ENCODE measurements around the gene RPH3AL. TPM values are rescaled to one million over a fixed set of nuclear protein-coding genes. Genes with fewer than 3 reads are reported as not detected.
A peak's percentile ranks its signal among the peaks of the same experiment; 100 is the strongest.

The RPH3AL gene
- total RNA-seq, 2 donors from 2014 or later, result 1.3 to 3.5 TPM

DNA sequence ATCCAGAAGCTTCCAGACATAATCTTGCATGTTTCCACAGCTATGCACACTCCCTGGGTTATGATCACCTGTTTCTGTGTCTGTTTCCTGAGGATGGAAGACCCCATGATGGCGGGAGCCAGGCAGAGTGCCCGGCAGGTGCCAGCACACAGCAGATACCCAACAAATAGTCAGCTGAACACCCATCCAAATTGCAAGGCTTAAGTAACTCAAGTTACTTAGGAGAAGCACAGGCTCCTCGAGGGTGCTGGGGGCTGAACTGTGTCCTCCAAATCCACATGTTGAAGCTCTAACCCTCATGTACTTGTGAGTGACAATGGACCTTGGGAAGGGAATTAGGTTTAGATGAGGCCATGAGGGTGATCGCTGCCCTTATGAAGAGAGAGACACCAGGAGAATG, 91.7 kb downstream of the RPH3AL start:
- no peaks in the 10 kb centered on the region for H3K9me3 ChIP-seq (ENCODE audit: control insufficient read depth, low read length, poor library complexity, severe bottlenecking)
- no peak overlapping the region for H3K4me3 Mint-ChIP-seq
- peaks cover 4% of the 10 kb centered on the region for H3K27me3 Mint-ChIP-seq
- no peak overlapping the region for H3K27ac Mint-ChIP-seq
- DNase-seq (no peak), ATAC-seq (no peak)
- peaks cover 2% of the 10 kb centered on the region for H3K36me3 Mint-ChIP-seq (ENCODE audit: low read depth)
- H3K4me1 Mint-ChIP-seq, result no peaks in the 10 kb centered on the region

DNA sequence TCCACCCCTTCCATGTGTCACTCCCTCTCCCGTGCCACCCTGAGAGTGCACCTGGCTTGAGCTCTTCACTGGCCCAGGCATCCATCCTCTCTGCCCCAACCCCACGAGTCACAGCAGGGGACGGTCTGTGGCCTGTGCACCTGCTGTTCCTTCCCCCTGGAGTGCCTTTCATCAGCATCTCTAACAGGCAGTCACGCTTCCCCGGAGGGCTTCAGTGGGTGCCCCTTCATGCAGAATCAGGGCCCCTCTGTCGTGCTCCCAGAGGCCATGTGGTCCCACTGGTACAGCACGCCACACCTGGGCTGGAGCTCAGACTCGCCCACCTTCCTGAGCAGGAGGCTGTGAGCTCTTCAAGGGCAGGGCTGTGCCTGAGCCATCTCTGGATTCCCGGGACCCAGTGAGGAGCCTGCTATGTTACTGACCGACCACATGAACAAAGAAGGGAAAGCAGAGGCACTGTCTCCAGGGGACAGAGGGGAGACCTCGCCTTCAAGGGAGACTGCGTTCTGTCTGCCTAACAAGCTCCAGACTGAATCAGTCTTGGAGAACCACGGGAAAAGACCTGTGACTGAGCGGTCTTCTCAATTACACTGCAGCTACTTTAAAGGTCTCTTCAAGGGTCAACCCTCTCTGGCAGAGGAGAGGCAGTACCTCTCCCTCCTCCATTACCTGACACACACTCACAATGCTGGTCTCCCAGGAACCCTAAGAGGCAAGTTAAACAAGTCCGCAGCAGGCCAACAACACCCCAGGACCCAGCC, 92.4 kb downstream of the RPH3AL start:
- no peak overlapping the region for H3K4me3 Mint-ChIP-seq
- DNase-seq (no peak), ATAC-seq (no peak)
- H3K27ac Mint-ChIP-seq, result no peak overlapping the region
- peaks cover 4% of the 10 kb centered on the region for H3K27me3 Mint-ChIP-seq
- H3K36me3 Mint-ChIP-seq (ENCODE audit: low read depth), result peaks cover 2% of the 10 kb centered on the region
- no peaks in the 10 kb centered on the region for H3K9me3 ChIP-seq (ENCODE audit: control insufficient read depth, low read length, poor library complexity, severe bottlenecking)
- no peaks in the 10 kb centered on the region for H3K4me1 Mint-ChIP-seq

DNA sequence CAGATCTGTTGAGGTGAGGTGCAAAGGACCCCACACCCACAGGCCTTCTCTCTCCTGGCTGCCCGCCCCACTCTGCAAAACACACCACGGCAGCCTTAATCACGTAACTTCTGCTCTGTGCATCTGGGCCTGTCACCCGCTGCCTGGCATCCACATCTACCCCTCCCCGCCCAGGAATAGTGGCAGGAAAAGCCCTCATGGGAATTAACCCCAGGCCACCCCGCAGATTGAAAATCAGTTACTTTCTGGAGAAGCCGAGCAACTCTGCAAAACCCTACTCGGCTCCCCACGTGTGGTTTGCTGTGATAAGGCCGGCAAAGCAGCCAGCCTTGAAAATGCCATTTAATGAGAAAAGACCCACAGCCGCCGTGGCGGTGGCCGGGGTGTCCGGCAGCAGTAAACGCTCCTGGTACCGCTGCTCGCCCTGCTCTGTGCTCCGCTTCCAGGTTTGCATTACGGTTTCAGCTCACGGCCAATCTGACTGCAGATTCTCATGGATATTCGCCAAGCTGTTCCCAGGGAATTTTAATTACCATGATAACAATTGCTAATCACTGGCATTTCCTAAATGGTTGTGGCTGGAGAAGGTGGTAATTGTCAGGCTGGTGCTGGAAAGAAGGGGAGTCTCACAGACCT, 93.1 kb downstream of the RPH3AL start:
- no peak for DNase-seq
- Mint-ChIP-seq H3K4me1 (no peaks in the 10 kb centered on the region), H3K27ac (no peak overlapping the region)

DNA sequence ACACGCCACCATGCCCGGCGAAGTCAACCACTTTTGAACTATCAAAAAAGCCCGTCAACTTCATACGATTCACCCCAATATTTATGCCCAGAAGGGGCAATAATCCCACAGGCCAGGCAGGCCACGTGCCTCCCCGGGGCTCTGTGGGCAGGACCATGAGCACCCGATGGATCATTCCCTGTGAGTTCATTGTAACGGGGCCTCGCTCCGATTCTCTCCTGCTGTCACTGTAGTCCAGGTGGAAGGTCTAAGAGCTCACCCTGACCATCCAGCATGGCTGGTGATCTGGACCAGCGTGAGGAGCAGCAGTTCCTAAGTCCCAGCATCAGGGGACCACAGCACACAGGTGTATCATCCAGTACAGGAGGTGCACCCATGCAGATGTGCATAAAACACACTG, 93.7 kb downstream of the RPH3AL start:
- no peak overlapping the region for H3K4me3 Mint-ChIP-seq
- peaks cover 2% of the 10 kb centered on the region for H3K36me3 Mint-ChIP-seq (ENCODE audit: low read depth)
- H3K27me3 Mint-ChIP-seq, result peaks cover 4% of the 10 kb centered on the region
- DNase-seq, result no peak
- no peaks in the 10 kb centered on the region for H3K4me1 Mint-ChIP-seq
- no peaks in the 10 kb centered on the region for H3K9me3 ChIP-seq (ENCODE audit: control insufficient read depth, low read length, poor library complexity, severe bottlenecking)
- H3K27ac Mint-ChIP-seq, result no peak overlapping the region
- no peak for ATAC-seq

More for the DNA sequence above, 93.1 kb downstream of the RPH3AL start:
- H3K4me3 Mint-ChIP-seq, result no peak overlapping the region
- no peak for ATAC-seq
- H3K27me3 Mint-ChIP-seq, result peaks cover 4% of the 10 kb centered on the region
- peaks cover 2% of the 10 kb centered on the region for H3K36me3 Mint-ChIP-seq (ENCODE audit: low read depth)
- H3K9me3 ChIP-seq (ENCODE audit: control insufficient read depth, low read length, poor library complexity, severe bottlenecking), result no peaks in the 10 kb centered on the region

DNA sequence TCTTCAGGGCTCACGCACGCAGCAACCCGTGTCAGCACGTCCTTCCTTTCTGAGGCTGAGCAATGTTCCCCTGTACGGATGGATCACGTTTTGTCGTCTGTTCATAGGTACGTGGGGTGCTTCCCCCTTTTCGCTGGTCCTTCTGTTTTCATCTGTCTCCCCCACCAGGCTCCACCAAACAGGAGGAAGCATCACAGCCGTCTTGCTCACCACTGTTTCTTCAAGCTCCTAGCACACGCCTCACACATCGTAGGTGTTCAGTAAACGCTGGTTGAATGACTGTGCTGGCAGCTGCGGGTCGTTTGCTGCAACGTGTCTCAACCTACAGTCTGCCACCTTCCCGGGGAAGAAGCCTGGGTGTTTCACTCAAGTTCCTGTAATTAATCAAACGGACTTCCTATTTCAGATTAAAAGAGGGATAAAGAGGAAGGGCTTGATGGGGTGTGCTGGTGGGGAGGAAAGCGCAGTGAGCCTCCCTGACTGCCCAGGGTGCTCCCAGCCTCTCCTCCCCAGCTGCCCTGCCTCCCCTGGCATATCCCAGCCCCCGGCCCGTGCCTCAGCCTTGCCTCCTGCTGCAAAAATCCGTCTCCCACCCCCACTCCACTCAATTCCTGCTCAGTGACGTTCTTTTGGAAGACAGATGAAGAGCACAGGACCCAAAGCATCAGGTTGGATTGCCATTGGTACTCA, 94.4 kb downstream of the RPH3AL start:
- no peaks in the 10 kb centered on the region for H3K9me3 ChIP-seq (ENCODE audit: control insufficient read depth, low read length, poor library complexity, severe bottlenecking)
- Mint-ChIP-seq H3K36me3 (ENCODE audit: low read depth) (no peaks in the 10 kb centered on the region), H3K27ac (no peak overlapping the region), H3K27me3 (peaks cover 4% of the 10 kb centered on the region), H3K4me3 (no peak overlapping the region), H3K4me1 (no peaks in the 10 kb centered on the region)
- no peak for DNase-seq
- no peak for ATAC-seq

DNA sequence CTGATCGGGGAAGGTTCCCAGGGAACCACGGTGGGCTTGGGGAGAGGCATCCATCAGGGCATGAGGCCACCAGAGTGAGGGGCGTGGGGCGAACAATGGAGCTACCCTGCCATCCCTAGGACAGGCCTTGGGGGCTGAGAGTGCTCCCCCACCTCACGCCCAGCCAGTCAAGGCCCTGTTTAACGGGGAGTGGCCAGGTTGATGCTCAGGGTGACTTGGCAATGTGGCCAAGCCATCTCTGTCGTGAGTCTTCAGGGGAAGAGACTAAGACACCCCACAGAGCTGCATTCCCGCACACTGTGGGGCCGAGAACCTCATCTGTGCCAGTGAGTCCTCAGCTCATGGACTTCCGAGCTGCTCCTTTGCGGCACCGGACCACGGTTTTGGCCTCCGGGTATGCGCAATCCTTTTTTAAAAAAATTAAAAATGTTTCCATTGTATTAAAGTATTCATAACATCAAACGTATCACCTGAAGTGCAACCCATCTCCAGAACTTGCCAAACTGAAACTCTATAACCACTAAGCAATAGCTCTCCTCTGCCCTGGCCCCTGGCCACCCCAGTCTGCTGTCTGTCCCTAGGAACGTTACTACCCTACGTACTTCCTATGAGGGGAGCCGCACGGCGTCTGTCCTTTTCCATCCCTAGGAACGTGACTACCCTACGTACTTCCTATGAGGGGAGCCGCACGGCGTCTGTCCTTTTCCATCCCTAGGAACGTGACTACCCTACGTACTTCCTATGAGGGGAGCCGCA, 99.3 kb downstream of the RPH3AL start:
- no peak overlapping the region for H3K4me3 Mint-ChIP-seq
- DNase-seq (no peak), ATAC-seq (no peak)
- H3K27ac Mint-ChIP-seq, result no peak overlapping the region
- H3K36me3 Mint-ChIP-seq (ENCODE audit: low read depth), result no peaks in the 10 kb centered on the region
- no peaks in the 10 kb centered on the region for H3K9me3 ChIP-seq (ENCODE audit: control insufficient read depth, low read length, poor library complexity, severe bottlenecking)
- no peaks in the 10 kb centered on the region for H3K4me1 Mint-ChIP-seq
- H3K27me3 Mint-ChIP-seq, result no peaks in the 10 kb centered on the region

DNA sequence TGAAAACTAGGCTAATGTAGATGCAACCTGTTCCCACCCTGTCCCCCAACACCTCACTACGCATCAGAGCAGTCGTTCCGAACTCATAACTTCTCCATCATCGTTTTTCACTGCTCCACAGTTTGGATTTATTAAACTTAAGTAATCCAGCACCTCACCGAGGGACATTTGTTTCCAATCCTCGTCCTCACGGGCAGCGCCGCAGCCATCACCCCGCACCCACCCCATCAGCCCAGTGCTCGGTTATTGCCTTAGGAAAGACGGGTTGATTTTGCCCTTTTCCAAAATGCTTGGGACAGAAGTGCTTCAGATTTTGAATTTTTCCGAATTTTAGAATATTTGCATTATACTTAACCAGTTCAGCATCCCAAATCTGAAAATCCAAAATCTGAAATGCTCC, 100.2 kb downstream of the RPH3AL start:
- H3K9me3 ChIP-seq (ENCODE audit: control insufficient read depth, low read length, poor library complexity, severe bottlenecking), result no peaks in the 10 kb centered on the region
- ATAC-seq (no peak), DNase-seq (no peak)
- no peak overlapping the region for H3K4me3 Mint-ChIP-seq
- no peak overlapping the region for H3K27ac Mint-ChIP-seq
- no peaks in the 10 kb centered on the region for H3K4me1 Mint-ChIP-seq
- no peaks in the 10 kb centered on the region for H3K27me3 Mint-ChIP-seq
- no peaks in the 10 kb centered on the region for H3K36me3 Mint-ChIP-seq (ENCODE audit: low read depth)

DNA sequence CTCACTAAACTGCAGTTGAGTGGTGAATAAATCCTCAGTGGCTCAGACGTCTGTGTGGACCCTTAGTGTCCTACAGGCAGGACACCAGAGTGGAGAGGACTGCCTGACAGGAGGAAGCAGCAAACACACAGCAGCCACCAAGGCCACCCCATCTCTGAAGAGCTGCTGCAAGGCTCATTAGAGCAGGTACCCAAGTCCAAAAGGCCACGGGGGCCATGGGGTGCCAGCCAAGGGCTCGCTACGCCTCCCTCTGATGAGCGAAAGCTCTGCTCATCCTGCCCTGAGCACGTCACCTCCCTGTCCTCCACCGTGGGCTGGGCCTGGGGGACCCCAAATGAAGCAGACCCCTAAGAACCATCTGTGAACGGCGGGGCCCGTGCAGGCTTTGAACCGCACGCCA, 101.1 kb downstream of the RPH3AL start:
- Mint-ChIP-seq H3K27ac (no peak overlapping the region), H3K4me1 (no peaks in the 10 kb centered on the region), H3K4me3 (no peak overlapping the region), H3K27me3 (no peaks in the 10 kb centered on the region), H3K36me3 (ENCODE audit: low read depth) (no peaks in the 10 kb centered on the region)
- ATAC-seq, result no peak
- no peak for DNase-seq
- H3K9me3 ChIP-seq (ENCODE audit: control insufficient read depth, low read length, poor library complexity, severe bottlenecking), result no peaks in the 10 kb centered on the region

DNA sequence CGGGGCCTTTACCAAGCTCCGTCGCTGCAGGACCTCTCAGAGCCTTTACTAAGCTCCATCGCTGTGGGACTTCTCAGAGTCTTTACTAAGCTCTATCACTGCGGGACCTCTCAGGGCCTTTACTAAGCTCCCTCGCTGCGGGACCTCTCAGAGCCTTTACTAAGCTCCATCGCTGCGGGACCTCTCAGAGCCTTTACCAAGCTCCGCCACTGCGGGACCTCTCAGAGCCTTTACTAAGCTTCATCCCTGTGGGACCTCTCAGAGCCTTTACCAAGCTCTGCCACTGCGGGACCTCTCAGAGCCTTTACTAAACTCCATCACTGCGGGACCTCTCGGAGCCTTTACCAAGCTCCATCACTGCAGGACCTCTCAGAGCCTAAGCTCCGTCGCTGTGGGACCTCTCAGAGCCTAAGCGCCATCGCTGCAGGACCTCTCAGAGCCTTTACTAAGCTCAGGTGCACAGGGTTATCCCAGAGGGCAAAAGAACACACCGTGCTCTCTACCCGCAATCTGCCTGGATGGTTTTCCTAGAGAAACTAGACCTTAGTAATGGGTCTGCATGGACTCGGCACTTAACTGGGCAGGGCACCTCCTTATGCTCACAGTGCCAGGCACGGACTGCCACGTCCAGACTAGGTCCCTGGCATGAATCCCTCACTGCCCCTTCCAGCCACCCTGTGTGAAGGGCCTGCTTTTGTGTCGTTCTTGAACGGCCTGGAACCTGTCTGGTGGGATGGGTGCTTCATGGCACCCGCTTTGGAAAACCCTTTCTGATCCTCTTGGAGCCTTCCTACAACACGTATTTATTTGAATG, 101.9 kb downstream of the RPH3AL start:
- Mint-ChIP-seq H3K36me3 (ENCODE audit: low read depth) (no peaks in the 10 kb centered on the region), H3K27ac (no peak overlapping the region), H3K4me1 (no peaks in the 10 kb centered on the region), H3K27me3 (no peaks in the 10 kb centered on the region), H3K4me3 (no peak overlapping the region)
- ATAC-seq (no peak), DNase-seq (no peak)
- H3K9me3 ChIP-seq (ENCODE audit: control insufficient read depth, low read length, poor library complexity, severe bottlenecking), result no peaks in the 10 kb centered on the region

DNA sequence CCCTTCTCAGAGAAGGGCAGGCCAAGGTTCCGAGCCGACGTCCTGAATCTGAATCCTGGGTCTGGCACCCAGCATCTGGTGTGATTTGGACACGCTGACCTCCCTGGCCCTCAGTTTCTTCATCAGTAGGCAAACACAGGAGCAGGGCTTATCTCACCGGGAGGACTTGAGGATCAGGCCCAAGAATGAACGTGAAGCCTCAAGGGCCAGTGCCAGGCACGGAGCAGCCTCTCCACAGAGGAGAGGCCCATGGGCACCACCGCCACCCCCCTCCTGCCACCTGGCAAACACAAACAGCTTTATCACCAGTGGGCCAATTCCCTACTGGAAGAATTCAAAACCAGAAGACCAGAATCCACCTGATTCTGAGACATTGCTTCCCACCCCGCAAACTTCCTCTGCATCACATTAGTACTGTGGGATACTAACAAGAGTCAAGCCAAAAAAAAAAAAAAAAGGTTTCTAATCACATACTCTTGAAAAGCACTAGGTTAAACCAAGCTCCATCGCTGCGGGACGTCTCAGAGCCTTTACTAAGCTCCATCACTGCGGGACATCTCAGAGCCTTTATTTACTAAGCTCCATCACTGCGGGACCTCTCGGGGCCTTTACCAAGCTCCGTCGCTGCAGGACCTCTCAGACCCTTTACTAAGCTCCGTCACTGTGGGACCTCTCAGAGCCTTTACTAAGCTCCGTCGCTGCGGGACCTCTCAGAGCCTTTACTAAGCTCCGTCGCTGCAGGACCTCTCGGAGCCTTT, 103.2 kb downstream of the RPH3AL start:
- no peak overlapping the region for H3K27ac Mint-ChIP-seq

DNA sequence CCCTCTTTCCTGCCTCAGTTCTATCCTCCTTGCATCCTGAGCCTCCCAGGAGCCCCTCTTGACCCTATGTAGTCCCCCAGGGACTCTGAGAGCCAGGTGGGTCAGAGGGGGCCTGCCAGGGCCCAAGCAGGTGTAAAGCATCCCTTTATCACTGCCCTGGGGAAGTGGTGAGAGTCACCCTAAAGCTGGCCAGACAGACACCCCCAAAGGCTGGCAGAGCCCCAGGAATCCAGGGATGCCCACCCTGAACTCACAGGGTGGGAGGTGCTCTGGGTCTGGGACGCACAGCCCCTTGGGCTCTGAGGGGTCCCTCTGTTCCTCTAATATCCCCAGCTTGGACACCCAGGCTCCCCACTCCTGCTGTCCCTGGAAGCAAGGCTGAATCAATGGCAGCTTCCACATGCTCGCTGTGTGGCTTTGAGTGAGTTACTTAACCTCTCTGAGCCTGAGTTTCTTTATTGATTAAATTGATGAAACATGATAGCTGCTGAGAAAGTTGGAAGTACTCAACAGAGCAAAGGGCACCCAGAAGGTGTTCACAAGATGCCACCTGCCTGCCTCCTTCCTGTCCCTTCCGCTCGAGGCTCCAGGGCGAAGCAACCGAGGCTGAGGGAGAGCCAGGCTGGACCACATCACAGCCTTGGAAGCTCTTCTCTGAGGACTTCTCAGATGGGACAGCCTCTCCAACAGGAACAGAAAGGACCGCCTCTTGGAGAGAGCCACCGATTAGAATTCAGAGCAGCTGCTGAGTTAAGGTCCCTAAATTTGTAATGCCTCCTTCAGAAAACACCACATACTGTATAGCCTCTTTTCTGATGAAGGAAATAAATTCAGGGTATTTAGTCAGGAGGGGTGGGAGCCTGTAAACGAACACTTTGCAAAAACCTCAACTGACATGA, 104.0 kb downstream of the RPH3AL start:
- no peaks in the 10 kb centered on the region for H3K27me3 Mint-ChIP-seq
- no peaks in the 10 kb centered on the region for H3K9me3 ChIP-seq (ENCODE audit: control insufficient read depth, low read length, poor library complexity, severe bottlenecking)
- no peaks in the 10 kb centered on the region for H3K36me3 Mint-ChIP-seq (ENCODE audit: low read depth)
- H3K4me1 Mint-ChIP-seq, result peaks cover 3% of the 10 kb centered on the region
- peak in 1 of 3 donors; percentile 1 for DNase-seq
- H3K4me3 Mint-ChIP-seq, result no peak overlapping the region
- H3K27ac Mint-ChIP-seq, result no peak overlapping the region
- no peak for ATAC-seq

More for the DNA sequence above, 103.2 kb downstream of the RPH3AL start:
- DNase-seq (no peak), ATAC-seq (no peak)
- Mint-ChIP-seq H3K36me3 (ENCODE audit: low read depth) (no peaks in the 10 kb centered on the region), H3K4me1 (peaks cover 3% of the 10 kb centered on the region), H3K4me3 (no peak overlapping the region), H3K27me3 (no peaks in the 10 kb centered on the region)
- H3K9me3 ChIP-seq (ENCODE audit: control insufficient read depth, low read length, poor library complexity, severe bottlenecking), result no peaks in the 10 kb centered on the region

Data from T-helper 17 cell (primary cell).